Measurements from ENCODE around the gene PIGS. TPM values are rescaled to one million over a fixed set of nuclear protein-coding genes. Genes with fewer than 3 reads are reported as not detected.

The PIGS gene
- polyA plus RNA-seq, 1 of the 3 experiments (the other 2 are of a cell fraction) = 78.5 TPM

- no peak overlapping the region for H2AFZ ChIP-seq (ENCODE audit: low read depth)
- no peak overlapping the region; a peak in 1 of 4 replicates for H3K27ac ChIP-seq (ENCODE audit: low read depth in 2 of 2, low read length in 1 of 2)
- H3K79me2 ChIP-seq (ENCODE audit: insufficient read depth) = peaks cover 16% of the 10 kb centered on the region
- no peak overlapping the region for H3K4me2 ChIP-seq
- H3K36me3 ChIP-seq (replicated peaks in 1 of 2; ENCODE audit: control insufficient read depth in 1 of 2, insufficient read depth in 2 of 2, low read length in 1 of 2) = peaks cover 0 to 17% of the 10 kb centered on the region in 2 experiments
- no peaks in the 10 kb centered on the region for H3K9me3 ChIP-seq
- CTCF ChIA-PET = interaction anchor here (0.6 to 7.0 kb wide), 28 partner anchors 9 to 178 kb away, joined by 3 to 87 read pairs (median 6); partner anchors contain the start of genes PIGS, RSKR, SDF2 and SUPT6H
- H3K4me1 ChIP-seq (ENCODE audit: control insufficient read depth in 1 of 2, insufficient read depth in 2 of 2, low read depth in 1 of 2, low read length in 1 of 2) = peaks cover 3 to 33% of the 10 kb centered on the region in 2 experiments; a peak in 2 of 4 replicates
- H3K4me3 ChIP-seq (ENCODE audit: low read depth in 2 of 2, low read length in 1 of 2) = peak overlapping the region in 1 of 2 experiments; percentile 49; a peak in 1 of 4 replicates
- DNase-seq = no peak
- peaks cover 5% of the 10 kb centered on the region for H3F3A ChIP-seq (replicated peaks; ENCODE audit: insufficient read depth)
- 62% methylated on average over 6 of the region's 6 CpGs for WGBS (ENCODE audit: low lambda C conversion rate)
- H3K9ac ChIP-seq = no peak overlapping the region
- no peaks in the 10 kb centered on the region for H3K27me3 ChIP-seq (ENCODE audit: insufficient read depth)
- H3K9me2 ChIP-seq = no peaks in the 10 kb centered on the region
- POLR2A ChIA-PET = no interaction called here
- peaks cover 15% of the 10 kb centered on the region for H4K20me1 ChIP-seq (ENCODE audit: insufficient read depth)
- TF ChIP-seq EZH2phosphoT487 (IDR thresholded peaks at IDR 0.05; ENCODE audit: borderline replicate concordance, low read depth) (no peak), FOXJ3 (CRISPR knock-in tag; IDR thresholded peaks at IDR 0.05) (no peak), POLR2AphosphoS5 (IDR thresholded peaks at IDR 0.05; ENCODE audit: low read depth, low read length) (no peak), EP300 (IDR thresholded peaks at IDR 0.05; ENCODE audit: borderline replicate concordance in 1 of 2, low read depth in 1 of 2, low read length in 1 of 2) (no peak), REST (IDR thresholded peaks at IDR 0.05; ENCODE audit: low read depth, low read length) (no peak), ELF1 (IDR thresholded peaks at IDR 0.05) (no peak), CTCF (IDR thresholded peaks at IDR 0.05) (no peak), YY1 (IDR thresholded peaks at IDR 0.05; ENCODE audit: low read depth) (no peak), MEF2A (IDR thresholded peaks at IDR 0.05; ENCODE audit: borderline replicate concordance, low read depth) (no peak), NFIC (IDR thresholded peaks at IDR 0.05; ENCODE audit: borderline replicate concordance) (no peak), RXRA (IDR thresholded peaks at IDR 0.05; ENCODE audit: borderline replicate concordance, low read depth) (no peak), ZBTB33 (IDR thresholded peaks at IDR 0.05; ENCODE audit: borderline replicate concordance, low read depth) (no peak), PBX3 (IDR thresholded peaks at IDR 0.05) (no peak), RCOR1 (IDR thresholded peaks at IDR 0.05; ENCODE audit: low read length) (no peak), JUND (IDR thresholded peaks at IDR 0.05) (no peak)
These were observed 22.8 kb downstream of the PIGS start for GRCh38 chr17:28548417-28549130.

Data from SK-N-SH (cell line).